Urothelium cell line (cell line): ENCODE data around the gene ARHGAP26.

Source experiments
- DNase-seq: peaks from one replicate; pipeline ENCODE4 v3.0.0; 2011; ENCODE audit warnings: low spot score, mixed read lengths
- FAIRE-seq: peaks from 2 replicates; lab custom pipeline; 2011; peaks lifted over from hg19 to GRCh38; lab: Jason Lieb, UNC

Gene ARHGAP26

DNA sequence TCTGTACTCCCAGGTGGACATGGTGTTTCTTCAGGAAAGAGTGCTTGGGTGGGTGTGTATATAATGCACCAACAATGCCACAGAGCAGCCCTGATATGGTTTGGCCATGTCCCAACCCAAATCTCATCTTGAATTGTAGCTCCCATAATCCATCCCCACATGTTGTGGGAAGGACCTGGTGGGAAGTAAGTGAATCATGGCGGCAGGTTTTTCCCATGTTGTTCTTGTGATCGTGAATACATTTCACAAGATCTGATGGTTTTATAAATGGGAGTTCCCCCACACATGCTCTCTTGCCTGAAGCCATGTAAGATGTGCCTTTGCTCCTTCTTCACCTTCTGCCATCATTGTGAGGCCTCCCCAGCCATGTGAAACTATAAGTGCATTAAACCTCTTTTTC, 474.8 kb downstream of the ARHGAP26 start:
- FAIRE-seq (no peak), DNase-seq (no peak)

DNA sequence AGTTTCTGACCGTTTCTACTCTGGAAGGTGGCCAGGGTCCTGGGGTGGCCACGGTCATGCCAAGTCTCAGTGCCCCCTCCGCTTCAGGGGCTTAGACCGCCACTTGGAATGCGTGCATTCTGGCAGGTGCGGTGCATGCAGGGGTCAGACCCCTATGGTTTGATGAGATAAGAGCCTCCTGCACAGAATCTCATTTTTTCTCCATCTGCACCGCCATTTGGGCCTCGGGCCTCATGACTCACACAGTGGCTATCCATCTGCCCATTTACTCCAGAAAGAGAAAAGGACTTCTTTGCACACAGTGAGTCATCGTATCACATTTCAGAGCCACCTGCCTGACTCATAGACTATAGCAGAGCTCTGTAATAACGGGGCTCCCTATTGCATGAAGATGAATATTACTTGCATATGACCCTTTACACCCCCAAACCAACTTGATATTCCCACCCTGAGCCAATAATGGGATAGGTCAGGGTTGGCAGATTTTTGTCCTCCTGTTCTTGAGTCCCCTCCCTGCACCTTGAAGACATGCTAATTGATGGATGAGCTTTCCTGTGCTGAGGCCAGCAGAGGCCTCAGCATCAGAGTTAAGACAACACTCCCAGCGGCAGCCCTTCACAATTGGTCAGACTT, 475.9 kb downstream of the ARHGAP26 start:
- peak; percentile 84 for DNase-seq
- FAIRE-seq, result no peak

DNA sequence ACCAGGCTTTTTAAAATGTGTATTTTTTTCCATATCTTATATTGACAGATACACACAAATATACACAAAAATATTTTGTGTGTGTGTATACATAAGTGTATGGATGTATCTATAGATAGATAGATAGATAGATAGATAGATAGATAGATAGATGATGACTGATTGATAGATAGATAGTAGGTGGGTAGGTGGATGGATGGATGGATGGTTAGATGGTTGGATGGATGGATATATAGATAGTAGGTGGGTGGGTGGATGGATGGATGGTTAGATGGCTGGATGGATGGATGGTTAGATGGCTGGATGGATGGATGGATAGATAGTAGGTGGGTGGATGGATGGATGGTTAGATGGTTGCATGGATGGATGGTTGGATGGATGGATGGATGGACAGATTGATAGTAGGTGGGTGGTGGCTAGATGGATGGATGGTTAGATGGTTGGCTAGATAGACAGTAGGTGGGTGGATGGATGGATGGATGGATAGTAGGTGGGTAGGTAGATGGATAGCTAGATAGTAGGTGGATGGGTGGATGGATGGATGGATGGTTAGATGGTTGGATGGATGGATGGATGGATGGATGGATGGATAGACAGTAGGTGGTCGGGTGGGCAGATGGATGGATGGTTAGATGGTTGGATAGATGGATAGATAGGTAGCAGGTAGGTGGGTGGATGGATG, 477.1 kb downstream of the ARHGAP26 start:
- peak; percentile 72 for FAIRE-seq
- DNase-seq, result no peak

- FAIRE-seq, result no peak
- DNase-seq, result no peak
These were observed 478.2 kb downstream of the ARHGAP26 start for GRCh38 chr5:143248391-143248790.

DNA sequence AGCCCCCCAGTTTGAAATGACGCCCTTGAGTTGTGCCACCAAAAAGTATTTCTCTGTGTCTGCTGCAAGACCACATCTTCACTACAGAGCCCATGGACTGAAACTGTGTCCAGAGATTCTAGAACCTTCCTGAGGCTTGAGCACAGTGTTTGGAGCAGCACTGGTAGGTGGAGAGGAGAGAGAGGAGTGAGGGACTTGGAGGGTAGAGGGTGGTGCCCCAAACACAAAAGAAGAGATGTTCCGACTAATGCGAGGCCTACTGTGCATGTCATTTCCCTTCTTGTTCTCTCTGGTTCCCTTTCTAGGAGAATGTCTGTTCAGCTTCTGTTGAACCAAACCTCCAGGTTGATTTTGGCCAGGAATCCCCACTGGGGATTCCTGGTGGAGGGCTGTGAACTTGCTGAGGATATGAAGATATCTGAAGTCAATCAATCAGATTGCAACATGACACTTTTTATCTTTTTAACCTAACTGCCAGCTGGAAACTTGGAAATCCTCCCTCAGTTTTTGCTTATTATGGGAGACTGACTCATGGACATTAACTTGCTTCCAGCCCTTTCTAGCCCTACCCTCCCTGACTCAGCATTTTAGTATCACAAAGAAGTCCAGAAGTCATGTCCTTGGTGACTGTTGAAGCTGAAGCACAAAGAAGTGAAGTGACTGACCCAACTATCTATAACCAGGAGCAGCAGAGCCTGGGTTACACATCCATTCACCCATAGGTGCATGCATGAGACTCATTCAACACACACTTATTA, 478.8 kb downstream of the ARHGAP26 start:
- DNase-seq, result peak; percentile 41

GRCh38 chr5:143249851-143250250, 479.7 kb downstream of the ARHGAP26 start:
- no peak for FAIRE-seq
- no peak for DNase-seq

More for the DNA sequence above, 478.8 kb downstream of the ARHGAP26 start:
- FAIRE-seq, result no peak

DNA sequence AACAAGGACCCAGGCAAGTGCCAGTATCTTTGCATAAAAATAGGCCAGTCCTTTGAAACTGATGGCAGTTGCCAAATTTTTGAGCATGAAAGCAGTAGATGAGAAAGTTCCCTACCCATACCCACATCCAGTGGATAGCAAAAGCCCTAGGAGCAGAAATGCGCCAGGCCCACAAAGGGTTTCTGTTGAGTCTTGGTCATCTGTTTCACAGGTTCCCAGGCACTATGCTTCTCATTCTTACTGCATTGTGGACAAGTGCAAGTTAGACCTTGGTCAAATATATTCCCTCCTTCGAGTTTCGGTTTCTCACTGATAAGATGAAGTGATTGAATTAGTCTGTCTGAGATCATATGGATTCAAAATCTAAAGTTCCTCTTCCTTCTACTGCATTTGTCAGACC, 481.0 kb downstream of the ARHGAP26 start:
- FAIRE-seq, result no peak

DNA sequence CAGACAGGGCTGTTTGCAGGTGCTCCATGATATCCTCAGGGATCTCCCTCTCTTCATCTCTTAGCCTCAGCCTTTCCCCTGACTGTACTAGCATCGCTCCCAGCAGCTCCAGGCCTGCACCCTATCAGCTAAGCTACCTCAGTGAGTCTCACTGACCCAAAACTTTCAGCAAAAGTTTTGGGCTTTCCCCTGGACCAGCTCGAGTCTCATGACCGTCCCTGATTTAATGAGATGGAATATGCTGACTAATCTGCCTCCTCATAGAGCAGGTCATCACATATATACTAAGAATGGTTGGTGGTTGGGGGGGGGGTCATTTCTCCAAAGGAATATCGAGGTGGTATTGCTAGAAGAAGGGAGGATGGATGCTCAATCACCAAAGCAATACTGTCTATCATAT, 481.8 kb downstream of the ARHGAP26 start:
- DNase-seq, result no peak
- no peak for FAIRE-seq

More for the DNA sequence above, 481.0 kb downstream of the ARHGAP26 start:
- DNase-seq, result no peak

DNA sequence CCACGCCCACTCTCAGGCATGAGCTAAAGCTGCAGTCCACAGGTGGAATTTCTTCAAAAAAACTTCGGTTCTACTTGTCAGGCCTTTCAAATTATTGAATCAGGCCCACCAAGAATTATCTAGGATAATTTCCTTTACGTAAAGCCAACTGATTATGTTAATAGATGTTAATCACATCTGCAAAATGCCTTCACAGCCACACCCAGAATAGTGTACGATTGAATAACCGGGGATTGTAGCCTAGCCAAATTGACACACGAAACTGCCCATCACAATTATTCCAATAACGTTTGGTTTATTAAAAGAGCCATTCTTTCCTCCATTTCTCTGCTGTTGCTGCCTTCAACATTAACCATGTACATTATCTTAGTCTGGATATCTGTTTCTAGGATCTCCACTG, 484.6 kb downstream of the ARHGAP26 start:
- FAIRE-seq (no peak), DNase-seq (no peak)

GRCh38 chr5:143258559-143259253, 488.5 kb downstream of the ARHGAP26 start:
- DNase-seq, result no peak
- FAIRE-seq, result no peak

GRCh38 chr5:143259254-143259605, 489.1 kb downstream of the ARHGAP26 start:
- FAIRE-seq (no peak), DNase-seq (no peak)

DNA sequence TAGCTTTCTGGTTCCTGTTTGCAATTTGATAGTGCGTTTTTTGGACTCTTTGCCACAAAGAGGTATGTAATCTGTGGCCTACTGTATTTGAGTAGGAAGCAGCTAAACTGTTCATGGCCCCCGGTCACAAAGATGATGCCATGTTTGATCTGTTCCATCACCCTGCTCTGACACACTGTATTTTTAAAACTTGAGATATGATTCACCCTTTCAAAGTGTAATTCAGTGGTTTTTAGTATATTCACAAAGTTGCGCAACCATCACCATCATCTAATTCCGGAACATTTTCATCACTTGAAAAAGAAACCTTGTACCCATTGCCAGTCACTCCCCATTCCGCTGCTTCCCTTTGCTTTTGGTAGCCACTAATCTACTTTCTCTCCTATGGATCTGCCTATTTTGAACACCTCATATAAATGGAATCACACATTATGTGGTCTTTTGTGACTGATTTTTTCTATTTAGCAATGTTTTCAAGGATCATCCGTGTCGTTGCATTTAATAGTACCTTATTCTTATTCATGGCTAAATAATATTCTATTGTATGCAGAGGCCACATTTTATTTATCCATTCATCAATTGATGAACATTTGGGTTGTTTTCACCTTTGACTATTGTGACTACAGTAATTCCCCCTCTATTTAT, 491.7 kb downstream of the ARHGAP26 start:
- FAIRE-seq, result no peak

DNA sequence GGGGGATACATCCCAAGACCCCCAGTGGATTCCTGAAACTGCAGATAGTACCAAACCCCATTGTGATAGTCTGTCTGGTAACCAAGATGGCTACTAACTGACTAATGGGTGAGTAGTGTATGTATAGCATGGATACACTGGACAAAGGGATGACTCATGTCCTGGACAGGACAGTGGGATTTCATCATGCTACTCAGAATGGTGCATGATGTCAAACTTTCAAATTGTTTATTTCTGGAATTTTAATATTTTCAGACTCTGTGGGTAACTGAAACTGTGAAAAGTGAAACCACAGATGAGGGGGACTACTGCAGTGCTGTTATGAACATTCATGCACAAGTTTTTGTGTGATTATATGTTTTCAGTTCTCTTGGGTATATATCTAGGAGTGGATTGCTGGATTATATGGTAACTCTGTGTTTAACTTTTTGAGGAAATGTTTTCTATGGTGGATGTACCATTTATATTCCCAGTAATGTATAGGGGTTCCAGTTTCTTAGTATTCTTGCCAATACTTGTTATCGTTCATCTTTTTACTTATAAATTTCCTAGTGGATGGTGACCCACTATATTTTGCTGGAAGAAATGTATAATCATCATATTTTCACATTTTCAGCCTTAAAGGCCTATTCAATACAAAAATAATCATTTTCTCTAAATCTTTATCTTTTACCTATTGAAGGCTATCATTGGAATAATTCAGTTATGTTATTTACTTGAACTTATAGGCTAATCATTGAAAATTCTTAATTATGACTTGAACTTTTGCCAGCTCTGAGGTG, 492.4 kb downstream of the ARHGAP26 start:
- DNase-seq (no peak), FAIRE-seq (no peak)

More for the DNA sequence above, 491.7 kb downstream of the ARHGAP26 start:
- no peak for DNase-seq

DNA sequence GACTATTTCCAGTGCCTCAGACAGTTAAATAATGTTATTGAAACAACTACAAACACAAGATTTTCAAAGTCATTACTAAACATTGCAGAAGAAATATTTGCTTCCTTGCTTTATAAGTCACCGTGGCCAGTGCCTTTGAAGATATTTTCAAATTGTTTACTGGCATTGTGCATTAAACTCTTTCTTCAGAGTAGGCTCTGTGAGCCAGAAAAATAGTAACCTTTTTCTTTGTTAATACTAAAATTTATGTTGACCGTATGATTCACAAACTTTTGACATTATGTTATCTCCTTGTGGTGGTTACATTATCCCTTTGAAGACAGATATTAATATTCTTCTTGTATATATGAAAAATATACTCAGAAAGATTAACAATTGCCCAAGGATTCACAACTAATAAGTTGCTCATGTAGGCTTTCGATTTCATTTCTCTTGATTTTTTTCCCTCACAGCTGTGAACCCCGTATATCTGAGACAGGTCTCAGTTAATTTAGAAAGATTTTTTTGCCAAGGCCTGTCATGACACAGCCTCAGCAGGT, 493.2 kb downstream of the ARHGAP26 start:
- FAIRE-seq, result no peak
- DNase-seq, result no peak

DNA sequence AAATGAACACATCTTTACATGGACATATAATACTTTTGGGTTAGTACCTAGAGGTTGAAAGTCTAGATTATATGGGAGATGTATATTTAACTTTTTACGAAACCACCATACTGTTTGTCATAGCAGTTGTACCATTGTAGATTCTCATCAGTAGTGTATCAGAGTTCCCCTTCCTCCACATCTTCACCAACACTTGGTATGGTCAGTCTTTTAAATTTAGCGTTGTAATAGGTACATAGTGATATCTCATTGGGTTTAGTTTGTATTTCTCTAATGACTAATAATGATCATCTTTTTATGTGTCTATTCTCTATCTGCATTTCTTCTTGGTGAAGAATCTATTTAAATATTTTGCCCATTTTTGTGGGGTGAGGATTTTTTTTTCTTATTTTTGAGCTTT, 495.8 kb downstream of the ARHGAP26 start:
- FAIRE-seq (no peak), DNase-seq (no peak)

DNA sequence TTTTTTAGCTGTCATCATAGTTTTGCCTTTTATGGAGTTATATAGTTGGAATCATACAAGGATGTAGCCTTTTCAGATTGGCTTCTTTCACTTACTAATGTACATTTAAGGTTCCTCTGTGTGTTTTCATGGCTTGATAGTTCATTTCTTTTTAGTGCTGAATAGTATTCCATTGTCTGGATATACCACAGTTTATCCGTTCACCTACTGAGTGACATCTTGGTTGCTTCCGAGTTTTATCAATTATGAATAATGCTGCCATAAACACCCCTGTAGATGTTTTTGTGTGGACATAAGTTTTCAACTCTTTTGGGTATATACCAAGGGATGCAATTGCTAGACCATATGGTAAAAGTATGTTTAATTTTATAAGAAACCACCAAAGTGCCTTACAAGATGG, 497.0 kb downstream of the ARHGAP26 start:
- DNase-seq (no peak), FAIRE-seq (no peak)

GRCh38 chr5:143268388-143268787, 498.2 kb downstream of the ARHGAP26 start:
- FAIRE-seq (no peak), DNase-seq (no peak)

- DNase-seq, result no peak
- no peak for FAIRE-seq
These were observed 501.3 kb downstream of the ARHGAP26 start for GRCh38 chr5:143271431-143271830.

DNA sequence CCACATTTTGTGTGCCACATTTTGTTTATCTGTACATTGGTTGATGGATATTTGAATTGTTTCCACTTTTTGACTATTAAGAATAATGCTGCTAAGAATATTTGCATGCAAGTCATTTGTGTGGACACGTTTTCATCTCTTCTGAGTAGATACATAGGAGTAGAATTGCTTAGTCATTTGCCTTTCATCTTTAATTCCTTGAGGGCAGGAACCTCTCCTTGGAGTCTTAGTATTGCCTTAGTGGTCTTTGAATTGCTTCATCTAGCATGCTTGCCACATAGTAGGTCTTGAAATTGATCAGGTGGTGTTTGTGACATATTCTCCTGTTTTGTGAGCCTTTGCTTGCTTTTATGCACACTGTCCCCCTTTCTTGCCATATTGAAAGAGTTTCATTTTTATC, 504.8 kb downstream of the ARHGAP26 start:
- FAIRE-seq (no peak), DNase-seq (no peak)
